A549 (cell line): ENCODE data around the gene MAD1L1. TPM values are rescaled to one million over a fixed set of nuclear protein-coding genes. Genes with fewer than 3 reads are reported as not detected.

ENCODE experiments used
- ATAC-seq, 2 experiments: fragments of 200-7000 bp in 1 of 2; fragments of >200 bp in 1 of 2; cut with Nextera tagmentation in 1 of 2; cut with Tn5 transposase in 1 of 2; 3 replicates each; pipeline versions ENCODE4 v1.8.0 to v1.9.1; 2018 to 2020; ENCODE audit warnings: mild to moderate bottlenecking in 1 of 2, moderate library complexity in 1 of 2
- CTCF ChIA-PET: fragments of 300-600 bp; sonication (Branson Sonifier 250); formaldehyde crosslinking; extraction: SDS; loops from one replicate; lab custom pipeline; 2021; ENCODE audit warnings: antibody characterized with exemption, inconsistent platforms; lab: Yijun Ruan, JAX
- POLR2A ChIA-PET: fragments of 350-600 bp; formaldehyde crosslinking; extraction: SDS; loops from one replicate; lab custom pipeline; 2021; ENCODE audit warnings: antibody characterized with exemption, inconsistent platforms; lab: Yijun Ruan, JAX
- DNase-seq, 2 experiments: peaks; one replicate each; pipeline versions ENCODE4 v3.0.0 to v3.0.0-alpha.2; 2011 to 2016; ENCODE audit warnings: low read depth in 1 of 2, low spot score in 1 of 2
- FAIRE-seq: peaks from 2 replicates; lab custom pipeline; 2011; peaks lifted over from hg19 to GRCh38; lab: Jason Lieb, UNC
- H3K27ac ChIP-seq, 2 experiments: fragments of >200 bp; sonication (Bioruptor Twin); formaldehyde crosslinking; 3 replicates each; pipeline ENCODE4 v1.5.1; 2016 to 2017
- H3K4me1 ChIP-seq: fragments of >200 bp; sonication (Bioruptor Twin); formaldehyde crosslinking; 3 replicates; pipeline ENCODE4 v1.6.1; 2016
- H3K4me2 ChIP-seq: fragments of >200 bp; sonication (Bioruptor Twin); formaldehyde crosslinking; 3 replicates; pipeline ENCODE4 v1.6.1; 2016
- H3K4me3 ChIP-seq: fragments of >200 bp; sonication (Bioruptor Twin); formaldehyde crosslinking; 3 replicates; pipeline ENCODE4 v1.5.1; 2016
- H3K9me3 ChIP-seq: fragments of >200 bp; sonication (Bioruptor Twin); formaldehyde crosslinking; 3 replicates; pipeline ENCODE4 v1.6.1; 2016
- BHLHE40 ChIP-seq: IDR thresholded peaks from 2 replicates; pipeline ENCODE4 v1.6.1; 2012; ENCODE audit warnings: low read depth, low read length, inconsistent platforms
- CHD2 ChIP-seq: fragments of 150-350 bp; IDR thresholded peaks from 2 replicates; pipeline ENCODE4 v1.6.1; 2014; ENCODE audit warnings: low read length; ENCODE audit not compliant: partially characterized antibody
- FOSL2 ChIP-seq, 2 experiments: fragments of 450-650 bp in 1 of 2; fragments of >200 bp in 1 of 2; sonication (Bioruptor Twin) in 1 of 2; formaldehyde crosslinking; IDR thresholded peaks; 2 replicates each; pipeline versions ENCODE4 v1.5.0 to v1.6.1; 2016 to 2020; ENCODE audit warnings: mild to moderate bottlenecking in 1 of 2, moderate library complexity in 1 of 2
- FOXS1 ChIP-seq: fragments of 250-450 bp; sonication (Bioruptor Pico); IDR thresholded peaks from 2 replicates; pipeline ENCODE4 v1.5.0; 2020; ENCODE audit warnings: mild to moderate bottlenecking, moderate library complexity
- GATA3 ChIP-seq: IDR thresholded peaks from 2 replicates; pipeline ENCODE4 v1.6.1; 2012; ENCODE audit warnings: borderline replicate concordance
- HDAC2 ChIP-seq: fragments of 200-600 bp; sonication (generic); IDR thresholded peaks from 2 replicates; pipeline ENCODE4 v1.6.1; 2016
- HOXB5 ChIP-seq: fragments of 250-450 bp; sonication (Bioruptor Pico); IDR thresholded peaks from 2 replicates; pipeline ENCODE4 v1.5.0; 2020; ENCODE audit warnings: mild to moderate bottlenecking, moderate library complexity
- JUN ChIP-seq, 2 experiments: fragments of >200 bp; sonication (Bioruptor Twin); formaldehyde crosslinking; IDR thresholded peaks; 2 replicates in 1 of 2; 3 replicates in 1 of 2; pipeline ENCODE4 v1.6.1; 2016 to 2017
- KDM1A ChIP-seq: fragments of 200-600 bp; sonication (generic); IDR thresholded peaks from 2 replicates; pipeline ENCODE4 v1.6.1; 2016; ENCODE audit warnings: low read depth, mild to moderate bottlenecking
- MAFK ChIP-seq: fragments of 450-650 bp; IDR thresholded peaks from 2 replicates; pipeline ENCODE4 v1.6.1; 2014; ENCODE audit not compliant: partially characterized antibody
- MAZ ChIP-seq: fragments of 150-350 bp; IDR thresholded peaks from 2 replicates; pipeline ENCODE4 v1.6.1; 2014; ENCODE audit warnings: antibody characterized with exemption, low read depth, low read length, borderline replicate concordance
- MYC ChIP-seq: IDR thresholded peaks from 2 replicates; pipeline ENCODE4 v1.6.1; 2012; ENCODE audit warnings: mild to moderate bottlenecking, inconsistent platforms, low read length, improper control_type of control experiment, borderline replicate concordance
- NPAS2 ChIP-seq: fragments of 250-450 bp; sonication (Bioruptor Pico); IDR thresholded peaks from 2 replicates; pipeline ENCODE4 v1.8.0; 2022; ENCODE audit warnings: mild to moderate bottlenecking, moderate library complexity, borderline replicate concordance
- POLR2A ChIP-seq: IDR thresholded peaks from 2 replicates; pipeline ENCODE4 v1.6.1; 2012; ENCODE audit warnings: mild to moderate bottlenecking, low read length
- RARB ChIP-seq: fragments of 250-450 bp; sonication (Bioruptor Pico); IDR thresholded peaks from 2 replicates; pipeline ENCODE4 v1.8.0; 2021; ENCODE audit warnings: mild to moderate bottlenecking, moderate library complexity
- RCOR1 ChIP-seq: fragments of 150-350 bp; IDR thresholded peaks from 2 replicates; pipeline ENCODE4 v1.6.1; 2014; ENCODE audit warnings: antibody characterized with exemption, low read length, low read depth
- RFX5 ChIP-seq: fragments of 450-650 bp; IDR thresholded peaks from 2 replicates; pipeline ENCODE4 v1.7.1; 2014; ENCODE audit warnings: antibody characterized with exemption, mild to moderate bottlenecking, moderate library complexity
- RNF2 ChIP-seq: fragments of 200-600 bp; sonication (generic); IDR thresholded peaks from 2 replicates; pipeline ENCODE4 v1.6.1; 2016; ENCODE audit warnings: low read depth, mild to moderate bottlenecking, antibody characterized with exemption, moderate library complexity, borderline replicate concordance
- SMC3 ChIP-seq: fragments of >200 bp; sonication (Bioruptor Twin); formaldehyde crosslinking; IDR thresholded peaks from 3 replicates; pipeline ENCODE4 v1.6.1; 2018; ENCODE audit warnings: inconsistent platforms
- TP53 ChIP-seq: fragments of 250-450 bp; sonication (Bioruptor Pico); IDR thresholded peaks from 2 replicates; pipeline ENCODE4 v1.5.0; 2021; ENCODE audit warnings: mild to moderate bottlenecking, moderate library complexity
- ZC3H11A ChIP-seq: fragments of 450-650 bp; IDR thresholded peaks from 2 replicates; pipeline ENCODE4 v1.6.1; 2014; ENCODE audit warnings: antibody characterized with exemption, mild to moderate bottlenecking
- ZSCAN20 ChIP-seq: fragments of 250-450 bp; sonication (Bioruptor Pico); IDR thresholded peaks from 2 replicates; pipeline ENCODE4 v1.8.0; 2022; ENCODE audit warnings: mild to moderate bottlenecking, moderate library complexity
- WGBS: methylation state at CpG from one replicate; pipeline ENCODE4 v1.1.6; 2017; ENCODE audit errors: missing lambda C conversion rate; 5-methylcytosine and 5-hydroxymethylcytosine counted together
- polyA plus RNA-seq, 4 experiments: library from polyadenylated mRNA; depleted of rRNA in 3 of 4; stranded (reverse); fragments of >200 nt; fragmentation: RNase III in 1 of 4; extraction: RNeasy Plus Mini Kit Qiagen cat#74134 plus additional on column Dnase treatment in 1 of 4; gene quantifications; 2 replicates in 3 of 4; 3 replicates in 1 of 4; pipeline ENCODE4 v1.2.3, GENCODE V29; 2011 to 2017
- TF ChIP-seq, protein P1 (sequence below): fragments of >200 bp; sonication (Bioruptor Twin); formaldehyde crosslinking; IDR thresholded peaks from 3 replicates; pipeline ENCODE4 v1.6.1; 2016
- TF ChIP-seq, protein P2 (sequence below): fragments of 150-350 bp; IDR thresholded peaks from 2 replicates; pipeline ENCODE4 v1.6.1; 2014; ENCODE audit warnings: low read depth, mild to moderate bottlenecking, low read length

Gene MAD1L1
- polyA plus RNA-seq, 2 of the 4 experiments (the other 2 are of a cell fraction): 13.6 to 16.6 TPM

DNA sequence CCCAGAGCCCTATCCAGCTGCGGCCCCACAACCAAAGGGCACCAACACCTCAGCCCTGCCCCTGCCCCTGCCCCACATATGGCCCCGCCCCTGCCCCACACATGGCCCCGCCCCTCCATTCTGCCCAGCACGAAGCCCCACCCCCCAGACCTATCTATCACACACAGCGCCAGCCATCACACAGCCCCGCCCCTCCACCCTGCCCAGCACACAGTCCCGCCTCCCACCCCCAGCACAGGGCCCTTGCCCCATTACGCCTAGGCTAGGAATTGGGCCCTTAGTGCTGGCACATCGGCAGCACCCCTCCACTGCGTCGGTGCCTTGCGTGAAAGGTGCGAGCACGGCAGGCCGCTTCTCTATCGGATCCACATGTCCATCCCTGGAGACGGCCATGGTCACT lies 126.8 kb downstream of the MAD1L1 start:
- Histone ChIP-seq H3K4me2 (no peak overlapping the region), H3K4me3 (no peak overlapping the region), H3K9me3 (no peaks in the 10 kb centered on the region), H3K4me1 (peaks cover 25% of the 10 kb centered on the region), H3K27ac (peak overlapping the region in 1 of 2 experiments; percentile 82; a peak in 2 of 6 replicates)
- TF ChIP-seq CHD2 (no peak), POLR2A (no peak)
- TF ChIP-seq, protein P1, sequence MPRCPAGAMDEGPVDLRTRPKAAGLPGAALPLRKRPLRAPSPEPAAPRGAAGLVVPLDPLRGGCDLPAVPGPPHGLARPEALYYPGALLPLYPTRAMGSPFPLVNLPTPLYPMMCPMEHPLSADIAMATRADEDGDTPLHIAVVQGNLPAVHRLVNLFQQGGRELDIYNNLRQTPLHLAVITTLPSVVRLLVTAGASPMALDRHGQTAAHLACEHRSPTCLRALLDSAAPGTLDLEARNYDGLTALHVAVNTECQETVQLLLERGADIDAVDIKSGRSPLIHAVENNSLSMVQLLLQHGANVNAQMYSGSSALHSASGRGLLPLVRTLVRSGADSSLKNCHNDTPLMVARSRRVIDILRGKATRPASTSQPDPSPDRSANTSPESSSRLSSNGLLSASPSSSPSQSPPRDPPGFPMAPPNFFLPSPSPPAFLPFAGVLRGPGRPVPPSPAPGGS: no peak
- FAIRE-seq (no peak), DNase-seq (no peak), ATAC-seq (peak in 1 of 2 experiments; percentile 11; a peak in 2 of 6 replicates)
- 99% methylated on average over 10 of the region's 17 CpGs for WGBS
- CTCF ChIA-PET: no interaction called here
- POLR2A ChIA-PET: no interaction called here

DNA sequence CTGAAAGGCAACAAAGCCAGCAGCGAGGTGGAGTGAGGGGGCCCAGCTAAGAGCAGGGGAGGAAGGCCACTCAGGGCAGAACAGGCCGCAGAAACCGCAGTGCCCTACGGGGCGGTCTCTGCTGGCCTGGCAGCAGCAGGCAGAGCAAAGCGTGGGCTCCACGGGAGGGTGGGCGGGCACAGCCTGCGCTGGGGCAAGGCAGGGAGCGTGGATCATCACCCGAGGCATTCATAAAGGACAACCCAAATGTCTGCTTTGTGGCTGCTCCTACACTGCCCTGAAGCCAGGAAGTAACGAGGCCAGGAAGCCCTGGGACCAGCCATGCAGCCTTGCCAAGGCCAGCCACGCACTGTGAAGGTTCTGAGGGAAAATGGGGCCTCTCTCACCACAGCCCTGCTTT lies 127.5 kb downstream of the MAD1L1 start:
- TF ChIP-seq HOXB5 (CRISPR knock-in tag) (no peak), NPAS2 (CRISPR knock-in tag) (no peak), MAFK (no peak), TP53 (CRISPR knock-in tag) (no peak), RCOR1 (no peak), JUN (IDR thresholded peaks at IDR 0.05) (no peak), CHD2 (no peak), RARB (CRISPR knock-in tag) (no peak), SMC3 (no peak), GATA3 (no peak), MAZ (no peak), POLR2A (no peak), RNF2 (no peak), MYC (no peak)
- Histone ChIP-seq H3K4me1 (peaks cover 19% of the 10 kb centered on the region), H3K4me3 (no peak overlapping the region), H3K9me3 (no peaks in the 10 kb centered on the region), H3K27ac (peak overlapping the region; percentile 25 to 82; a peak in 5 of 6 replicates), H3K4me2 (no peak overlapping the region)
- ChIA-PET POLR2A (no interaction called here), CTCF (interaction anchor here (0.8 to 2.3 kb wide), 6 partner anchors 14 to 82 kb away, joined by 3 to 8 read pairs (median 4); no protein-coding TSS in a partner anchor)
- WGBS: 93% methylated on average over 10 of the region's 13 CpGs
- no peak for DNase-seq
- 0 out of 6 replicates have a peak, but pooled peaks of 1 of the 2 experiments have one; percentile 3 for ATAC-seq
- FAIRE-seq: no peak

DNA sequence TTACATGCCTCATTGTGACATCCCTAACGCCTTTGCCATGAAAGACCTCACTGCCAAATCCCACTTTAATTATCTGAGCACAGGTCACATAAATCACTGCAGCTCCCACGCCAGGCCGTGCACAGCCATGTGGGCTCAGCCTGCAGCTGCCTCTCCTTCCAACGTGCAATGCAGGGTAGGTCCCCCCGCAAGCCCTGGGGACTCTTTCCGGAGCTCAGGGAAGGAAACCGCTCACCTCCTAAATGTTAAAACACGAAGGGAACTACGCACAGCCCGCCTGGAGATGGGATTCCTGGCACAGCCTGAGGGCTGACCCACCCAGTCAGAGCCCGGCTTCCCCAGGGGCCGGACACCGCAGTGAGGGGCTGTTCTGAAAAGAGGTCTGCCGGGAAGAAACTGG lies 128.0 kb downstream of the MAD1L1 start:
- Histone ChIP-seq H3K4me1 (peaks cover 13% of the 10 kb centered on the region), H3K27ac (peak overlapping the region; percentile 25 to 82; a peak in 5 of 6 replicates), H3K4me2 (peak overlapping the region; percentile 23; the same call in 1 of the 3 replicates), H3K4me3 (no peak overlapping the region), H3K9me3 (no peaks in the 10 kb centered on the region)
- ATAC-seq (no peak; a peak in 1 of 6 replicates), FAIRE-seq (no peak), DNase-seq (no peak)
- CTCF ChIA-PET: interaction anchor here (0.7 to 2.3 kb wide), 17 partner anchors 9 to 107 kb away, joined by 3 to 8 read pairs (median 4); no protein-coding TSS in a partner anchor
- WGBS: 78% methylated on average over 8 of the region's 14 CpGs
- TF ChIP-seq FOSL2 (IDR thresholded peaks at IDR 0.05) (no peak), FOSL2 (CRISPR knock-in tag; IDR thresholded peaks at IDR 0.05) (no peak), RFX5 (no peak), HOXB5 (CRISPR knock-in tag) (no peak), HDAC2 (no peak), JUN (IDR thresholded peaks at IDR 0.05) (no peak), TP53 (CRISPR knock-in tag) (no peak), ZC3H11A (no peak), KDM1A (no peak), FOXS1 (CRISPR knock-in tag) (no peak), BHLHE40 (no peak), MYC (no peak), ZSCAN20 (CRISPR knock-in tag) (no peak)
- TF ChIP-seq, protein P2, sequence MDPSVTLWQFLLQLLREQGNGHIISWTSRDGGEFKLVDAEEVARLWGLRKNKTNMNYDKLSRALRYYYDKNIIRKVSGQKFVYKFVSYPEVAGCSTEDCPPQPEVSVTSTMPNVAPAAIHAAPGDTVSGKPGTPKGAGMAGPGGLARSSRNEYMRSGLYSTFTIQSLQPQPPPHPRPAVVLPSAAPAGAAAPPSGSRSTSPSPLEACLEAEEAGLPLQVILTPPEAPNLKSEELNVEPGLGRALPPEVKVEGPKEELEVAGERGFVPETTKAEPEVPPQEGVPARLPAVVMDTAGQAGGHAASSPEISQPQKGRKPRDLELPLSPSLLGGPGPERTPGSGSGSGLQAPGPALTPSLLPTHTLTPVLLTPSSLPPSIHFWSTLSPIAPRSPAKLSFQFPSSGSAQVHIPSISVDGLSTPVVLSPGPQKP: no peak
- POLR2A ChIA-PET: no interaction called here
